ENCODE results near the gene FAM219B. TPM values are rescaled to one million over a fixed set of nuclear protein-coding genes. Genes with fewer than 3 reads are reported as not detected.

The FAM219B gene
- total RNA-seq, 1 experiment from 2014 or later: 64.3 TPM

- peaks cover 3 to 16% of the 10 kb centered on the region in 2 experiments; a peak in 2 of 4 replicates for H3K36me3 ChIP-seq (ENCODE audit: control insufficient read depth in 1 of 2, insufficient read depth in 2 of 2, low read length in 2 of 2)
- no peak for TF ChIP-seq SP1 (IDR thresholded peaks at IDR 0.05; ENCODE audit: low read depth)
- TF ChIP-seq POLR2A (IDR thresholded peaks at IDR 0.05; ENCODE audit: borderline replicate concordance, extremely low read depth, insufficient read depth, insufficient read length): no peak
- TF ChIP-seq ZNF274 (IDR thresholded peaks at IDR 0.05; ENCODE audit: low read depth, low read length): no peak
- TF ChIP-seq EZH2 (IDR thresholded peaks at IDR 0.05): no peak
- ChIA-PET RAD21 (ENCODE audit: low non-redundant PET in 1 of 2, low total read pairs in 2 of 2, uncharacterized antibody in 2 of 2, unreplicated experiment in 2 of 2) (no interaction called here), POLR2A (interaction anchor here (0.8 to 1.7 kb wide), 4 partner anchors 10 to 734 kb away, joined by 3 to 8 read pairs (median 4); partner anchors contain the start of gene MPI), CTCF (interaction anchor here (1.0 to 1.1 kb wide), 3 partner anchors 9 to 44 kb away, joined by 3 read pairs; no protein-coding TSS in a partner anchor)
- peak overlapping the region; percentile 89 for H3K27ac ChIP-seq (ENCODE audit: low read depth, low read length)
- no peaks in the 10 kb centered on the region for H4K20me1 ChIP-seq (ENCODE audit: insufficient read depth)
- TSS peak; percentile 82 for BruUV-seq (replicated peaks)
- no peaks in the 10 kb centered on the region for H3K27me3 ChIP-seq (ENCODE audit: insufficient read depth, low read length)
- H3K4me3 ChIP-seq (replicated peaks in 1 of 2; ENCODE audit: low read depth in 1 of 2, low read length in 2 of 2): peak overlapping the region; percentile 73 to 96
- H3K4me1 ChIP-seq (ENCODE audit: control insufficient read depth in 1 of 2, insufficient read depth in 2 of 2, low read length in 2 of 2): peaks cover 10 to 17% of the 10 kb centered on the region in 2 experiments; a peak in 2 of 4 replicates
- H3K9me2 ChIP-seq (ENCODE audit: insufficient read depth): no peaks in the 10 kb centered on the region
- H3K4me2 ChIP-seq (ENCODE audit: low read length): peak overlapping the region; percentile 98
- ATAC-seq (peak; percentile 11), DNase-seq (ENCODE audit: low read depth, low spot score) (no peak)
- H3K9ac ChIP-seq (ENCODE audit: low read length): peak overlapping the region; percentile 94
- peak overlapping the region; percentile 93 for H2AFZ ChIP-seq (ENCODE audit: low read depth, low read length, poor library complexity, severe bottlenecking)
- H3K79me2 ChIP-seq (ENCODE audit: insufficient read depth, low read length): peaks cover 19% of the 10 kb centered on the region
- no peaks in the 10 kb centered on the region for H3K9me3 ChIP-seq (ENCODE audit: control insufficient read depth in 1 of 2, insufficient read depth in 1 of 2, low read depth in 1 of 2, low read length in 2 of 2)
- intact Hi-C loops (cut with micrococcal nuclease): loop anchor here (5.0 kb wide), 1 partner anchor 80 kb away; no protein-coding TSS in a partner anchor
Observed at GRCh38 chr15:74907163-74907870, 666 bp upstream of the FAM219B start.

GRCh38 chr15:74906067-74906449 is 593 bp downstream of the FAM219B start:
- BruUV-seq (replicated peaks): no TSS peak
- ATAC-seq: peak; percentile 41
- Histone ChIP-seq H3K9me3 (ENCODE audit: control insufficient read depth in 1 of 2, insufficient read depth in 1 of 2, low read depth in 1 of 2, low read length in 2 of 2) (no peaks in the 10 kb centered on the region), H3K9ac (ENCODE audit: low read length) (peak overlapping the region; percentile 94), H3K79me2 (ENCODE audit: insufficient read depth, low read length) (peaks cover 19% of the 10 kb centered on the region), H3K4me2 (ENCODE audit: low read length) (peak overlapping the region; percentile 98), H4K20me1 (ENCODE audit: insufficient read depth) (no peaks in the 10 kb centered on the region; the same call in 1 of the 2 replicates), H3K9me2 (ENCODE audit: insufficient read depth) (no peaks in the 10 kb centered on the region), H3K27me3 (ENCODE audit: insufficient read depth, low read length) (no peaks in the 10 kb centered on the region), H3K27ac (ENCODE audit: low read depth, low read length) (peak overlapping the region; percentile 89), H3K4me1 (ENCODE audit: control insufficient read depth in 1 of 2, insufficient read depth in 2 of 2, low read length in 2 of 2) (peaks cover 10 to 17% of the 10 kb centered on the region in 2 experiments; a peak in 2 of 4 replicates), H3K4me3 (replicated peaks in 1 of 2; ENCODE audit: low read depth in 1 of 2, low read length in 2 of 2) (peak overlapping the region; percentile 73 to 96), H2AFZ (ENCODE audit: low read depth, low read length, poor library complexity, severe bottlenecking) (no peak overlapping the region), H3K36me3 (ENCODE audit: control insufficient read depth in 1 of 2, insufficient read depth in 2 of 2, low read length in 2 of 2) (peaks cover 4 to 19% of the 10 kb centered on the region in 2 experiments; a peak in 2 of 4 replicates)
- 0 out of 2 replicates have a peak, but pooled peaks have one; percentile 5 for TF ChIP-seq SIN3A (IDR thresholded peaks at IDR 0.05; ENCODE audit: low read depth)
- TF ChIP-seq EZH2phosphoT487 (IDR thresholded peaks at IDR 0.05; ENCODE audit: borderline replicate concordance): no peak
- ChIA-PET RAD21 (ENCODE audit: low non-redundant PET in 1 of 2, low total read pairs in 2 of 2, uncharacterized antibody in 2 of 2, unreplicated experiment in 2 of 2) (interaction anchor here (0.5 to 0.7 kb wide), 3 partner anchors 15 to 45 kb away, joined by 3 read pairs; no protein-coding TSS in a partner anchor), CTCF (interaction anchor here (1.0 to 1.1 kb wide), 3 partner anchors 8 to 45 kb away, joined by 3 read pairs; no protein-coding TSS in a partner anchor), POLR2A (interaction anchor here (0.9 to 1.7 kb wide), 5 partner anchors 8 to 146 kb away, joined by 3 to 8 read pairs (median 3); partner anchors contain the start of gene MPI)
- intact Hi-C loops (cut with micrococcal nuclease): loop anchor here (5.0 kb wide), 1 partner anchor 81 kb away; no protein-coding TSS in a partner anchor
- no peak for DNase-seq (ENCODE audit: low read depth, low spot score)

All from HCT116 (cell line).